SK-N-SH treated with all-trans-retinoic acid at 6 μM for 48 hours (cell line): ENCODE measurements around the gene LMAN2.

Experiments
- ATAC-seq: fragments of 200-7000 bp; cut with Tn5 transposase; 3 replicates; pipeline ENCODE4 v1.9.1; 2020; ENCODE audit warnings: mild to moderate bottlenecking, moderate library complexity
- BACH2 ChIP-seq: fragments of 250-450 bp; sonication (Bioruptor Pico); IDR thresholded peaks from 2 replicates; pipeline ENCODE4 v1.9.0; 2021; ENCODE audit warnings: mild to moderate bottlenecking, borderline replicate concordance
- CSDC2 ChIP-seq: fragments of 250-450 bp; sonication (Bioruptor Pico); IDR thresholded peaks from 2 replicates; pipeline ENCODE4 v1.5.0; 2020; ENCODE audit warnings: mild to moderate bottlenecking, moderate library complexity
- CSRNP3 ChIP-seq: fragments of 250-450 bp; sonication (Bioruptor Pico); IDR thresholded peaks from 2 replicates; pipeline ENCODE4 v1.5.1; 2021; ENCODE audit warnings: mild to moderate bottlenecking, moderate library complexity
- ESRRG ChIP-seq: fragments of 250-450 bp; sonication (Bioruptor Pico); IDR thresholded peaks from 2 replicates; pipeline ENCODE4 v1.6.1; 2021; ENCODE audit warnings: mild to moderate bottlenecking
- GLIS3 ChIP-seq: fragments of 250-450 bp; sonication (Bioruptor Pico); IDR thresholded peaks from 2 replicates; pipeline ENCODE4 v1.5.0; 2020; ENCODE audit warnings: mild to moderate bottlenecking, moderate library complexity
- OSR1 ChIP-seq: fragments of 250-450 bp; sonication (Bioruptor Pico); IDR thresholded peaks from 2 replicates; pipeline ENCODE4 v1.8.0; 2022; ENCODE audit warnings: moderate library complexity, mild to moderate bottlenecking, inconsistent platforms
- PATZ1 ChIP-seq: fragments of 250-450 bp; sonication (Bioruptor Pico); IDR thresholded peaks from 2 replicates; pipeline ENCODE4 v1.8.0; 2020; ENCODE audit warnings: mild to moderate bottlenecking, moderate library complexity, borderline replicate concordance
- POU6F1 ChIP-seq: fragments of 250-450 bp; sonication (Bioruptor Pico); IDR thresholded peaks from 2 replicates; pipeline ENCODE4 v1.8.0; 2021; ENCODE audit warnings: low read depth, mild to moderate bottlenecking, moderate library complexity, borderline replicate concordance
- PPARA ChIP-seq: fragments of 250-450 bp; sonication (Bioruptor Pico); IDR thresholded peaks from 2 replicates; pipeline ENCODE4 v1.5.0; 2020; ENCODE audit warnings: mild to moderate bottlenecking, borderline replicate concordance
- RARB ChIP-seq: fragments of 250-450 bp; sonication (Bioruptor Pico); IDR thresholded peaks from 2 replicates; pipeline ENCODE4 v1.8.0; 2021; ENCODE audit warnings: mild to moderate bottlenecking, moderate library complexity
- SNAI2 ChIP-seq: fragments of 250-450 bp; sonication (Bioruptor Pico); IDR thresholded peaks from 2 replicates; pipeline ENCODE4 v1.5.0; 2020; ENCODE audit warnings: mild to moderate bottlenecking, moderate library complexity
- TCF4 ChIP-seq: fragments of 250-450 bp; sonication (Bioruptor Pico); IDR thresholded peaks from 2 replicates; pipeline ENCODE4 v1.8.0; 2021; ENCODE audit warnings: mild to moderate bottlenecking, moderate library complexity, borderline replicate concordance
- TOX ChIP-seq: fragments of 250-450 bp; sonication (Bioruptor Pico); IDR thresholded peaks from 2 replicates; pipeline ENCODE4 v1.8.0; 2021; ENCODE audit warnings: mild to moderate bottlenecking, moderate library complexity, borderline replicate concordance
- TSHZ2 ChIP-seq: fragments of 250-450 bp; sonication (Bioruptor Pico); IDR thresholded peaks from 2 replicates; pipeline ENCODE4 v1.5.0; 2020; ENCODE audit warnings: mild to moderate bottlenecking, moderate library complexity
- ZC3H10 ChIP-seq: fragments of 250-450 bp; sonication (Bioruptor Pico); IDR thresholded peaks from 2 replicates; pipeline ENCODE4 v1.5.1; 2021; ENCODE audit warnings: mild to moderate bottlenecking, moderate library complexity
- ZFP3 ChIP-seq: fragments of 250-450 bp; sonication (Bioruptor Pico); IDR thresholded peaks from 2 replicates; pipeline ENCODE4 v1.5.0; 2020; ENCODE audit warnings: mild to moderate bottlenecking, moderate library complexity
- ZFP30 ChIP-seq: fragments of 450-650 bp; formaldehyde crosslinking; IDR thresholded peaks from 2 replicates; pipeline ENCODE4 v1.5.0; 2022; ENCODE audit warnings: mild to moderate bottlenecking, moderate library complexity
- ZNF565 ChIP-seq: fragments of 450-650 bp; formaldehyde crosslinking; conservative IDR thresholded peaks from 2 replicates; pipeline ENCODE4 v1.5.0; 2020; ENCODE audit warnings: low read depth, mild to moderate bottlenecking, moderate library complexity
- ZNF8 ChIP-seq: fragments of 450-650 bp; formaldehyde crosslinking; IDR thresholded peaks from 2 replicates; pipeline ENCODE4 v1.5.0; 2020; ENCODE audit warnings: mild to moderate bottlenecking, moderate library complexity
- TF ChIP-seq, protein P1 (sequence below): fragments of 250-450 bp; sonication (Bioruptor Pico); IDR thresholded peaks from 2 replicates; pipeline ENCODE4 v1.5.1; 2020; ENCODE audit warnings: low read depth, mild to moderate bottlenecking, moderate library complexity

The LMAN2 gene

DNA sequence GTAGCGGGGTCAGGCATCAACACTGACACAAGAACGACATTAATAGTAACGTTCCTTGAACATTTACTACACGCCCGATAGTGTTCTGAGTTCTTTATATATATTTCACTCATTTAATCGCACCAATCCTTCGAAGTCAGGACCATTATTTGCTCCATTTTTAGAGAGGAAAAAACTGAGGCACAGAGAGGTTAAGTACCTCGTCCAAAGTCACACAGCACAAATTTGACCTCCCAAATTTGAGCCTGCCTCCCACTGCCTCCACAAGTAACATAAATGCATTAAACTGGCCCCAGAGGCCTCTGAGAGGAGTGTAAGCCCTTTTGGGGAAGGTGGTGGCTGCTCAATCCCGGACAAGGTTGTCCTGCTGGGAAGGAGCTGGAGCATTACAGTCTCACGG, 12.1 kb upstream of the LMAN2 start:
- no peak for ATAC-seq
- TF ChIP-seq, protein P1, sequence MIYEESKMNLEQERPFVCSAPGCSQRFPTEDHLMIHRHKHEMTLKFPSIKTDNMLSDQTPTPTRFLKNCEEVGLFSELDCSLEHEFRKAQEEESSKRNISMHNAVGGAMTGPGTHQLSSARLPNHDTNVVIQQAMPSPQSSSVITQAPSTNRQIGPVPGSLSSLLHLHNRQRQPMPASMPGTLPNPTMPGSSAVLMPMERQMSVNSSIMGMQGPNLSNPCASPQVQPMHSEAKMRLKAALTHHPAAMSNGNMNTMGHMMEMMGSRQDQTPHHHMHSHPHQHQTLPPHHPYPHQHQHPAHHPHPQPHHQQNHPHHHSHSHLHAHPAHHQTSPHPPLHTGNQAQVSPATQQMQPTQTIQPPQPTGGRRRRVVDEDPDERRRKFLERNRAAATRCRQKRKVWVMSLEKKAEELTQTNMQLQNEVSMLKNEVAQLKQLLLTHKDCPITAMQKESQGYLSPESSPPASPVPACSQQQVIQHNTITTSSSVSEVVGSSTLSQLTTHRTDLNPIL = no peak
- TF ChIP-seq SNAI2 (no peak), POU6F1 (CRISPR knock-in tag) (no peak), TOX (no peak), ESRRG (CRISPR knock-in tag) (no peak), ZC3H10 (CRISPR knock-in tag) (no peak), ZFP3 (CRISPR knock-in tag) (no peak), PATZ1 (CRISPR knock-in tag) (no peak), ZFP30 (no peak), ZNF8 (CRISPR knock-in tag) (no peak), TCF4 (CRISPR knock-in tag) (no peak), OSR1 (CRISPR knock-in tag) (no peak), CSRNP3 (CRISPR knock-in tag) (no peak), CSDC2 (CRISPR knock-in tag) (no peak), PPARA (no peak)

GRCh38 chr5:177362610-177363507, 11.4 kb upstream of the LMAN2 start:
- TF ChIP-seq BACH2 (no peak), SNAI2 (no peak), ZNF565 (CRISPR knock-in tag) (no peak), OSR1 (CRISPR knock-in tag) (no peak), TOX (no peak), RARB (CRISPR knock-in tag) (no peak), ESRRG (CRISPR knock-in tag) (no peak), TSHZ2 (CRISPR knock-in tag) (no peak), TCF4 (CRISPR knock-in tag) (no peak), GLIS3 (CRISPR knock-in tag) (no peak), CSRNP3 (CRISPR knock-in tag) (no peak)
- TF ChIP-seq, protein P1 = no peak
- peak; percentile 46 for ATAC-seq
